Activated CD4-positive, alpha-beta memory T cell treated with anti-CD3 and anti-CD28 coated beads, Interleukin-2, amount 10 ng/mL, durations not matched to agents 7 days and 5 days (primary cell): Measurements from ENCODE around the gene PLPPR5. TPM values are rescaled to one million over a fixed set of nuclear protein-coding genes. Genes with fewer than 3 reads are reported as not detected.
"Not testable (repeated sequence)": the region's sequence is repeated elsewhere in the genome, so short reads cannot be mapped to it uniquely, and the experiment has no call there.

Experiments used
- CTCF ChIA-PET: fragments of 350-600 bp; sonication (Branson Sonifier 250); formaldehyde crosslinking; loops from one replicate; lab custom pipeline; 2021; ENCODE audit warnings: antibody characterized with exemption, inconsistent platforms; lab: Charles Lee
- POLR2A ChIA-PET: fragments of 350-600 bp; sonication (Branson Sonifier 250); formaldehyde crosslinking; loops from one replicate; lab custom pipeline; 2021; ENCODE audit warnings: antibody characterized with exemption; lab: Charles Lee
- DNase-seq: peaks from one replicate; pipeline ENCODE4 v3.0.0-alpha.2; 2020
- H3K27ac Mint-ChIP-seq: one replicate; pipeline ENCODE4 v1.8.0; 2021; ENCODE audit warnings: mild to moderate bottlenecking, mixed read lengths
- H3K27me3 Mint-ChIP-seq: one replicate; pipeline ENCODE4 v1.8.0; 2021; ENCODE audit warnings: mixed read lengths
- H3K36me3 Mint-ChIP-seq: one replicate; pipeline ENCODE4 v1.8.0; 2021; ENCODE audit warnings: low read depth, mixed read lengths
- H3K4me1 Mint-ChIP-seq: one replicate; pipeline ENCODE4 v1.8.0; 2021; ENCODE audit warnings: mixed read lengths
- H3K4me3 Mint-ChIP-seq: one replicate; pipeline ENCODE4 v1.8.0; 2021; ENCODE audit warnings: mild to moderate bottlenecking, mixed read lengths
- H3K9me3 Mint-ChIP-seq: one replicate; pipeline ENCODE4 v1.8.0; 2021; ENCODE audit warnings: mixed read lengths
- total RNA-seq, 2 experiments: library from RNA; stranded (reverse); gene quantifications; one replicate each; pipeline ENCODE4 v1.2.3, GENCODE V29; 2021

Gene PLPPR5, protein sequence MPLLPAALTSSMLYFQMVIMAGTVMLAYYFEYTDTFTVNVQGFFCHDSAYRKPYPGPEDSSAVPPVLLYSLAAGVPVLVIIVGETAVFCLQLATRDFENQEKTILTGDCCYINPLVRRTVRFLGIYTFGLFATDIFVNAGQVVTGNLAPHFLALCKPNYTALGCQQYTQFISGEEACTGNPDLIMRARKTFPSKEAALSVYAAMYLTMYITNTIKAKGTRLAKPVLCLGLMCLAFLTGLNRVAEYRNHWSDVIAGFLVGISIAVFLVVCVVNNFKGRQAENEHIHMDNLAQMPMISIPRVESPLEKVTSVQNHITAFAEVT
- total RNA-seq = not detected

DNA sequence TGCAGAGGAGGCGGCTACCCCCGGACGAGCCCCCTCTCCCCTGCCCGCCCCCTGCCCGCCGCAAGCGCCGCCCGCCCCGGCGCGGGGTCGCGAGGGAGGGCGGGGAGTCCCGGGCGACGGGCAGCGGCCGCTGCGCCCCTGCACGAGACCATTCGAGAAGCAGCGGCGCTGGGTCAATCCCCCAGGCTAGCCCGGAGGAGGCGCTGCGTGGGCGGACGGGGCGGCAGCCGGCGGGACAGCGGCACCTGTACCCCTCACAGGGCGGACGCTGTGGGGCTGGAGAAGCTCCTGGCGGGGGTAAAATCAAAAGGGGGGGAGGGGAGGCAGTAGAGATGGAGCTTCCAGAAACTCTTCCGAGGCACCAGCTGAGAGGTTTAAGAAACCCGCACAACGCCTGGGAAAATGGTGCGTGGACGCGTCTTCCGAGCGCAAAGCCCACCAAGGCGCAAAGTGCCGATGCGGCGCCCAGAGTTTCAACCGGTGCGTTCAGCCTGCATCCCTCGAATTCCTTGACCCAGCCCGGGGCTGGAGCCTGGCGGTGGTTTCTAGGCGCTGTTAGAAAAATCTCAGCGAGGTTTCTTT is at the start of gene PLPPR5:
PLPPR5 (minus strand) TSS at position 1 of the 582 bp plus-strand sequence. CDS start 190 bp downstream, outside the sequence.
- ChIA-PET POLR2A (no interaction called here), CTCF (no interaction called here)
- no peaks in the 10 kb centered on the region for H3K4me1 Mint-ChIP-seq
- H3K27me3 Mint-ChIP-seq = peaks cover 41% of the 10 kb centered on the region
- no peak for DNase-seq
- H3K9me3 Mint-ChIP-seq = no peaks in the 10 kb centered on the region
- no peaks in the 10 kb centered on the region for H3K36me3 Mint-ChIP-seq
- H3K4me3 Mint-ChIP-seq = no peak within 1 kb of the TSS
- H3K27ac Mint-ChIP-seq = no peak within 1 kb of the TSS

DNA sequence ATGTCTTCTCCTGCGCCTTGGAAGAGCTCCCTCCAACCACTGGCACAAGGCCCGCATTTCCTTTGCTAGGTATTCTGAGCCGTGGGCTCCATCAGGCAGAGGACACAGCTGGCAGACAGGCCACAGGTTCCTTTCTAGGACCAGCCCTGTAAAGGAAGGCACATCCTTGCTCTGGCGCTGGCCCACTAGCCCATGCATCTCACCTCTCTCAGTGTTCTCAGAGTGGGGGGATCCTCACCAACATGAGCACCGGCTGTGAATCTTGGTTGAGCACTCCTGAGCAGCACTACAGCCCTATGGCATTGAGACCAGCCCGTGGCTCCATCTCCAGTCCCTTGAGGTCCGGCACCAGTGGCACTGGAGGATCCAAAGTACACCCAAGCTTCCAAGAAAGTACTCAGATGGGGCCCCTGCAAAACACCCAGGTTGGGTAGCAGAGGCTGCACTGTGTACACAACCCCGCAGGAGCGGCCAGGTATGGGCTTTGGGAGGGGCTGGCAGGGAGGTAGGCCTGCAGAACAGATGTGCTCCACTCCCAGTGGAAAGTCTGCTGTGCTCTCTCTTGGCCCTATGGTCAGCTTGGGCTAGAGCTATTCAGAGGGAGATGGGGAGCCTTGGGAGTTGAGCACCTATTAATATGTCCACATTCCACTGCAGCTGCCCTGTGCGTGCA is 47.1 kb upstream of the PLPPR5 start:
- POLR2A ChIA-PET = no interaction called here

DNA sequence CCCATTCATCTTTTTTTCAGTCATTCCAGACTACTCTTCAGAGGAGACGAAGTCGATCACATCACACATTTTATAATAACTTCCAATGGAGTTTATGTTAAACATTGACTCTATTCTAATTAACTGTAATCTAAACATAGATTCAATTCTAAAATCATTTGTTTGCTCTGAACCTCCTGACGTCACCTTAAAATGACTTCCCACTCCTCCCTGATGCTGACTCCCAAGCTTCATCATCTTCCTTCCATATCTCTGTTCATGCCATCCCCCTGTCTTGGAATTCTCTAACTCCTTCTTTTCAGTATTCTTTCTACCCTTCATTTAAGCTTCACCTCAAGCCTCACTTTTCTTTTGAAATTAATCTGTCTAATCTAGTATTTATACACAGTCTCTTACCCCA is 45.1 kb upstream of the PLPPR5 start:
- no peak overlapping the region for H3K4me3 Mint-ChIP-seq
- H3K9me3 Mint-ChIP-seq = no peaks in the 10 kb centered on the region
- no peaks in the 10 kb centered on the region for H3K27me3 Mint-ChIP-seq
- no peaks in the 10 kb centered on the region for H3K4me1 Mint-ChIP-seq
- DNase-seq = no peak
- no peaks in the 10 kb centered on the region for H3K36me3 Mint-ChIP-seq
- POLR2A ChIA-PET = no interaction called here
- H3K27ac Mint-ChIP-seq = no peak overlapping the region
- CTCF ChIA-PET = no interaction called here

More for the DNA sequence above, 47.1 kb upstream of the PLPPR5 start:
- Mint-ChIP-seq H3K27ac (no peak overlapping the region), H3K4me3 (no peak overlapping the region), H3K36me3 (no peaks in the 10 kb centered on the region), H3K9me3 (no peaks in the 10 kb centered on the region), H3K4me1 (no peaks in the 10 kb centered on the region), H3K27me3 (no peaks in the 10 kb centered on the region)
- CTCF ChIA-PET = no interaction called here
- DNase-seq = no peak

DNA sequence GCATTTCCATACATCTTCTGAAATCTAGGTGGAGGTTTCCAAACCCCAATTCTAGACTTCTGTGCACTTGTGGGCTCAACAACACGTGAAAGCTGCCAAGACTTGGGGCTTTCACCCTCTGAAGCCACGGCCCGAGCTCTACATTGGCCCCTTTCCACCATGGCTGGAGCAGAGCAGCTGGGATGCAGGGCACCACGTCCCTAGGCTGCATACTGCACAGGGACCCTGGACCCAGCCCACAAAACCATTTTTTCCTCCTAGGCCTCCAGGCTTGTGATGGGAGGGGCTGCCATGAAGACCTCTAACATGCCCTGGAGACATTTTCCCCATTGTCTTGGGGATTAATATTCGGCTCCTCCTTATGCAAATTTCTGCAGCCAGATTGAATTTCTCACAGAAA is 32.1 kb upstream of the PLPPR5 start:
- H3K4me1 Mint-ChIP-seq, CTCF ChIA-PET, H3K4me3 Mint-ChIP-seq, DNase-seq, H3K27ac Mint-ChIP-seq, H3K27me3 Mint-ChIP-seq, POLR2A ChIA-PET, H3K36me3 Mint-ChIP-seq: not testable (repeated sequence)
- H3K9me3 Mint-ChIP-seq = peaks cover 25% of the 10 kb centered on the region

DNA sequence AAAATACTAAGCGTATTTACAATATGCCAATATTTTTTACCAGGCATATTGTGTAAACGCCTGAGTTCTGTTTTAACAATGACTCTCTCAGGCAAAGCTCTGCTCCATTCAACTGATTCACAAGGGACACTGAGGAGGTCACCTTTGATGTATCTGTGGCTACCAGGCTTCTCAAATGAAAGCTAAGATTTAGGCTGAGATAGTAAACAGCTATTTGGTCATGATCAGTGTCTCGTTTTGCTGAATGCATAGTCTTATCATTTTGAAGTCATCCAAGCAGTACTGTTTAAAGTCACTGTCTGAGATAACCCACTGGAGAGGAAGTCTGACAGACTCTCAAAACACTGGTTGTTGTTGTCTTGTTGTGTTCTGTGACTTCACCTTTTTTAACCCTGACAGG is 13.7 kb upstream of the PLPPR5 start:
- Mint-ChIP-seq H3K27me3 (no peaks in the 10 kb centered on the region), H3K4me3 (no peak overlapping the region), H3K36me3 (no peaks in the 10 kb centered on the region), H3K9me3 (no peaks in the 10 kb centered on the region), H3K27ac (no peak overlapping the region), H3K4me1 (no peaks in the 10 kb centered on the region)
- DNase-seq = no peak
- ChIA-PET CTCF (no interaction called here), POLR2A (no interaction called here)

DNA sequence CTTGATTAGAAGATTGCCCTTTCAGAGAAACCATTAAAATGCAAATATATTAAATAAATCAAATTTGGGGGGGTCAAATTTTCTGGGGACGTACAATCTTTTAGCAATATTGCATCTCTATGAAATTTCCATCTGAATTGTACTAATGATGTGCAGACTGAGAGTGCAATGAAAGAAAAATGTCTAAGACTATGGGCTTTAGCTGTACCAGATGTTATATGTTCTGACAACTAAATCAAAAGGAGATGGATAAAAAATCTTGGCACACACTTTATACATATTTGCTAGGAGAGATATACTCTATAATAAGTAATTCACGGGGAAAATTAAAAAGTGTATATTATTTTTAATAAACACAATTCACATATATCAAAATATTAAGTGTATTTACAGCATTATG is 13.0 kb upstream of the PLPPR5 start:
- Mint-ChIP-seq H3K36me3 (no peaks in the 10 kb centered on the region), H3K27me3 (no peaks in the 10 kb centered on the region), H3K27ac (no peak overlapping the region), H3K9me3 (no peaks in the 10 kb centered on the region), H3K4me3 (no peak overlapping the region), H3K4me1 (no peaks in the 10 kb centered on the region)
- DNase-seq = no peak
- CTCF ChIA-PET = no interaction called here
- POLR2A ChIA-PET = no interaction called here

DNA sequence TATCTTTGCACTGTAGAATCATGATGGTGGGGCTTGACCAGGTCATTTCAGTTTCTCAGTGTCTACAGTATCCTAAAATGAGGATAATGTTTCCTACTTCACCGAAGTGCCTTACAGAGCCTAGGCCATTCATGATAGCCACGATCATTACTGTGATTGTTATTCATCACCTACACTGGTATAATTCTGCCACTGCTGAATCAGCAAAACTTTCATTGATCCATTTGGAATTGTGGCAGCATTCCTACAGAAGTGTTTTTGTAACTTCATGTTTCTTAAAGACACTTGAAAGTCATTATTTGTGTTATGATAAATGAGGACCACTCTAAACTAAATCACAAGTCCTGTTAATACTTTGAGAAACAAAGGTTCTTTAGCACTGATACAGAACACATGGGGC is 6.0 kb upstream of the PLPPR5 start:
- H3K36me3 Mint-ChIP-seq = no peaks in the 10 kb centered on the region
- H3K27ac Mint-ChIP-seq = no peak overlapping the region
- ChIA-PET CTCF (no interaction called here), POLR2A (no interaction called here)
- H3K4me1 Mint-ChIP-seq = no peaks in the 10 kb centered on the region
- no peak overlapping the region for H3K4me3 Mint-ChIP-seq
- peaks cover 21% of the 10 kb centered on the region for H3K27me3 Mint-ChIP-seq
- DNase-seq = no peak
- H3K9me3 Mint-ChIP-seq = no peaks in the 10 kb centered on the region

DNA sequence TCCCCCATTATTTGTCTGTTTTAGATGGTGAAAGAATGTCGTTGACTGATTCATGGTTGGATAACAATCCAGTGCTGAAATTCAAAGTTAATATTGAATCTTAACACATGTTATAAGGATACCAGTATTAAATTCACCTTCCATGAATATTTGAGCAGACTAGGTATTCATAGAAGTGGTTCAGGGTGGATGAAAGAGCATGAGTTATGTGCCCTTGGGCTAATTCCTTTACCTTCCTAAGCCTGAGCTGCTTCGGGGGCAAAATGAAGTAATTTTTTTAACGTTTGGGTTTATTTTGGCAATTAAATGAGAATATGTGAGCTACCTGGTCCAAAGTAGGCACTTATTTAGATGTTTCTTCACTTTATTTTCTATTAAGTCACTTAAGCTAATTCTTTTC is 2.7 kb upstream of the PLPPR5 start:
- H3K4me3 Mint-ChIP-seq = no peak overlapping the region
- H3K36me3 Mint-ChIP-seq = no peaks in the 10 kb centered on the region
- CTCF ChIA-PET = no interaction called here
- no peaks in the 10 kb centered on the region for H3K9me3 Mint-ChIP-seq
- peaks cover 37% of the 10 kb centered on the region for H3K27me3 Mint-ChIP-seq
- DNase-seq = no peak
- H3K27ac Mint-ChIP-seq = no peak overlapping the region
- POLR2A ChIA-PET = no interaction called here
- H3K4me1 Mint-ChIP-seq = no peaks in the 10 kb centered on the region

DNA sequence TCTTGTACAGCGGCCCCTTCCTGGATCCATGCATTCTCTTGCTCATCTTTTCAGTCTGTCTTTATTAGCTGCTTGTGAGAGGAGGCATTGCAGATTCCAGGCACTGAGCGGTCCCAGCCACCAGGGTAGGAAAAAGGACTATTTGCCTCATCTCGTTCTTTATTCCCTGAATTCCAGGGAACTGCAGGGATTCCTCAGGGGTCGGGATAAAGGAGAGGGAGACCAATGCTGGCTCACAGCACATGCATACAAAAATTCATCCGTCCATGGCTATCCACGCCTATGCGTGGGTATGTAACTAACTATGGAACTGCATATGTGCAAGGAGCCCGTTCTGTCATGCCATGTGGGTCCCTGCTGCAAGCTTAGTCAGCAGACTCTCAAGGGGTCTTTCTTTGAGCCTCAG is 879 bp upstream of the PLPPR5 start:
- CTCF ChIA-PET = no interaction called here
- no peak for DNase-seq
- H3K27me3 Mint-ChIP-seq = peaks cover 41% of the 10 kb centered on the region
- H3K27ac Mint-ChIP-seq = no peak overlapping the region
- POLR2A ChIA-PET = no interaction called here
- H3K36me3 Mint-ChIP-seq = no peaks in the 10 kb centered on the region
- no peaks in the 10 kb centered on the region for H3K9me3 Mint-ChIP-seq
- no peaks in the 10 kb centered on the region for H3K4me1 Mint-ChIP-seq
- no peak overlapping the region for H3K4me3 Mint-ChIP-seq

DNA sequence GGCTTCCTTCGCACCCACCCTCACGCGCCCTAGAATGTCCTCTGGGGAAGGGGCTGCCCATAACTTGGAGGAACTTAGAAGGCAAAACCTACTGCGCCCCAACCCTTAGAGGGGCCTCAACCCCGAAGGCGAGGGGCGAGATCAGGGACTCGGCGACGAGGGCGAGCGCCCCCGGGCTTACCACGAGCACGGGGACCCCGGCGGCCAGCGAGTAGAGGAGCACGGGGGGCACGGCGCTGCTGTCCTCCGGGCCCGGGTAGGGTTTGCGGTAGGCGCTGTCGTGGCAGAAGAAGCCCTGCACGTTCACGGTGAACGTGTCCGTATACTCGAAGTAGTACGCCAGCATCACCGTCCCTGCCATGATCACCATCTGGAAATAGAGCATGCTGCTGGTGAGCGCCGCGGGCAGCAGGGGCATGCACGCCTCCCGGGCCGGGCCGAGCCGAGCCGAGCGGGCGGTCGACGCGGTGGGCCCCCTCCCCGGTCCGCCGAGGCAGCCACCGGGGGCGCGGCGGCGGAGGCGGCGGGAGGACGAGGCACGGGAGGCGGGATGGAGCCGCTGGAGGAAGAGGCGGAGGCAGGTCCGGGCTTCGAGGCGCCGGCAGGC is 304 bp downstream of the PLPPR5 start:
- Mint-ChIP-seq H3K4me1 (no peaks in the 10 kb centered on the region), H3K9me3 (no peaks in the 10 kb centered on the region), H3K27ac (no peak overlapping the region), H3K27me3 (peaks cover 41% of the 10 kb centered on the region), H3K36me3 (no peaks in the 10 kb centered on the region), H3K4me3 (no peak overlapping the region)
- no peak for DNase-seq
- POLR2A ChIA-PET = no interaction called here
- CTCF ChIA-PET = no interaction called here

DNA sequence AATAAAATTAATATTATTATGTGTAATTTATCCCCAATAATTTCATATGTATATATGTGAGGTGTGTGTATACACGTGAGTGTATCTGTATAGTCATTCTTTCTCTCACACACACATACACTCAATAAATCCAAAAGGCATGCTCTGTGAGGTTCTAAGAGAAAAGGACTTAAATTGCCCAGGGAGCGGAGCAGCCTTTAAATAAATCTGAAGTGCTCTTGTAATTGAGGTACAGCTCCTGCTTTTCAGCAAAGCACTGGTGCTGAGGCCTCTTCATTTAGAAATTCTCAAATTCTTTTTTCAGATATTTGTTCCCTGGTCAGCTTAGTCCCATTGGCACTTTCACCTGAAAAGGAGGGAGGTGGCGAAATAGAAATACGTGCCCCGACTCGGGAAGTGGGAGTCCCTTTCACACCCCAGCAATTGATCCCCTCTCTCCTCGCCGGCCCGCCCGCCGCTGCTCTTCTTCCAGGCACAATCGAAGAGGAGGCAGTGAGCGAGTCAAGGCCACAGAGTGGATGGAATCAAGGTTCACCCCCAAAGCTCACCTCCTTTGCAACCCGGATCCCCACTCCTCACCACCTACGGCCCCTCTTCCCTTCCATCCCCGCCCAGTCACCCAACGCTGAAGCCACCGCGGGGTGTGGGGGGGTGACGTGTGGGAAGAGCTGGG is 944 bp downstream of the PLPPR5 start:
- no peak overlapping the region for H3K4me3 Mint-ChIP-seq
- H3K9me3 Mint-ChIP-seq = no peaks in the 10 kb centered on the region
- POLR2A ChIA-PET = no interaction called here
- H3K4me1 Mint-ChIP-seq = no peaks in the 10 kb centered on the region
- CTCF ChIA-PET = no interaction called here
- H3K27ac Mint-ChIP-seq = no peak overlapping the region
- no peak for DNase-seq
- no peaks in the 10 kb centered on the region for H3K36me3 Mint-ChIP-seq
- H3K27me3 Mint-ChIP-seq = peaks cover 40% of the 10 kb centered on the region

DNA sequence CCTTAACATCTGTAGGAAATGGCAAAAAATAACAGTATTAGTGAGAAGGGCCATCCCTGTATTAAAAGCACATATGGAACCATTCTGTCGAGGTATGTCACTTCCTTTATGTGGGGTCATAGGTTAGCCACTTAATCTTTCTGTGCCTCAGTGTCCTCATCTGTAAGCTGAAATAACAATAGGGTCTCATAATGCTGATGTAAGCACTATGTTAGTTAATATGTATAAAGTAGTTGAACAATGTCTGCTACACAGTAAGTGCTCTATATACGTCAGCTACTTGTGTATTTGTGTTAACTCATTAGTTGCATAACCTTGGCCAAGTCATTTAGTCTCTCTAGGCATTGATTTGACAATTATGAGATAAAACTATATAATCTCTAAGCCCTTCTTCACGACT is 11.8 kb downstream of the PLPPR5 start:
- peaks cover 1% of the 10 kb centered on the region for H3K4me1 Mint-ChIP-seq
- ChIA-PET POLR2A (no interaction called here), CTCF (no interaction called here)
- no peak overlapping the region for H3K4me3 Mint-ChIP-seq
- H3K36me3 Mint-ChIP-seq = no peaks in the 10 kb centered on the region
- peaks cover under 1% of the 10 kb centered on the region for H3K27me3 Mint-ChIP-seq
- H3K27ac Mint-ChIP-seq = no peak overlapping the region
- no peaks in the 10 kb centered on the region for H3K9me3 Mint-ChIP-seq
- DNase-seq = no peak
